Neural cell (in vitro differentiated cells): Measurements from ENCODE around the gene NAMPT.

Source experiments
- CTCF ChIP-seq: fragments of 450-650 bp; IDR thresholded peaks from 2 replicates; pipeline ENCODE4 v1.5.1; 2014; ENCODE audit warnings: antibody characterized with exemption, mild to moderate bottlenecking, moderate library complexity; ENCODE audit not compliant: poor library complexity, severe bottlenecking
- EZH2 ChIP-seq: fragments of 200-600, 300-800 bp; shearing (Covaris generic), sonication (generic); IDR thresholded peaks from 2 replicates; pipeline ENCODE4 v1.6.1; 2014; ENCODE audit warnings: antibody characterized with exemption, low read length, borderline replicate concordance, mild to moderate bottlenecking; ENCODE audit not compliant: insufficient read depth, poor library complexity, severe bottlenecking
- POLR2AphosphoS5 ChIP-seq: IDR thresholded peaks from 2 replicates; pipeline ENCODE4 v1.6.1; 2012
- SMC3 ChIP-seq: fragments of 450-650 bp; conservative IDR thresholded peaks from 2 replicates; pipeline ENCODE4 v1.6.1; 2014; ENCODE audit warnings: antibody characterized with exemption, mild to moderate bottlenecking, moderate library complexity; ENCODE audit not compliant: poor library complexity
- TAF1 ChIP-seq: IDR thresholded peaks from 2 replicates; pipeline ENCODE4 v1.6.1; 2012; ENCODE audit warnings: low read depth
- TF ChIP-seq, protein P1 (sequence below): IDR thresholded peaks from 2 replicates; pipeline ENCODE4 v1.6.1; 2012; ENCODE audit warnings: borderline replicate concordance

DNA sequence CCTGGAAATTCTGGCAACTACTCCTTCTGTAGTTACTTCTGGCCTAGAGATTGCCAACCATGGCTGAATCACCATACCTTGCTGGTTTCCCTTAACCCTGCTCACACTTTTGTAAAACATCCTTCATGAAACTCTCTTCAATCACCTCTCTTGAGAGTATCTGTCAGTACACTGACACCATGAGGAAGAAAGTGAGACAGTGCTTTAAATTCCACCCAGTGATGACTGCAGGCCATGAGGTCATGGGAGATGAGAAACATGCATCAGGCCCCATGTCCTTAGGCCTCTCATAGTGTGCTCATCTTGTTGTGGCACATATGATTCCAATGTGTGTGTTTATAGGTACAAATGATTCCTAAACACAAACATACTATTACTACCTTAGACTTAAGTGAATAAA lies 24.6 kb upstream of the NAMPT start:
- TF ChIP-seq, protein P1, sequence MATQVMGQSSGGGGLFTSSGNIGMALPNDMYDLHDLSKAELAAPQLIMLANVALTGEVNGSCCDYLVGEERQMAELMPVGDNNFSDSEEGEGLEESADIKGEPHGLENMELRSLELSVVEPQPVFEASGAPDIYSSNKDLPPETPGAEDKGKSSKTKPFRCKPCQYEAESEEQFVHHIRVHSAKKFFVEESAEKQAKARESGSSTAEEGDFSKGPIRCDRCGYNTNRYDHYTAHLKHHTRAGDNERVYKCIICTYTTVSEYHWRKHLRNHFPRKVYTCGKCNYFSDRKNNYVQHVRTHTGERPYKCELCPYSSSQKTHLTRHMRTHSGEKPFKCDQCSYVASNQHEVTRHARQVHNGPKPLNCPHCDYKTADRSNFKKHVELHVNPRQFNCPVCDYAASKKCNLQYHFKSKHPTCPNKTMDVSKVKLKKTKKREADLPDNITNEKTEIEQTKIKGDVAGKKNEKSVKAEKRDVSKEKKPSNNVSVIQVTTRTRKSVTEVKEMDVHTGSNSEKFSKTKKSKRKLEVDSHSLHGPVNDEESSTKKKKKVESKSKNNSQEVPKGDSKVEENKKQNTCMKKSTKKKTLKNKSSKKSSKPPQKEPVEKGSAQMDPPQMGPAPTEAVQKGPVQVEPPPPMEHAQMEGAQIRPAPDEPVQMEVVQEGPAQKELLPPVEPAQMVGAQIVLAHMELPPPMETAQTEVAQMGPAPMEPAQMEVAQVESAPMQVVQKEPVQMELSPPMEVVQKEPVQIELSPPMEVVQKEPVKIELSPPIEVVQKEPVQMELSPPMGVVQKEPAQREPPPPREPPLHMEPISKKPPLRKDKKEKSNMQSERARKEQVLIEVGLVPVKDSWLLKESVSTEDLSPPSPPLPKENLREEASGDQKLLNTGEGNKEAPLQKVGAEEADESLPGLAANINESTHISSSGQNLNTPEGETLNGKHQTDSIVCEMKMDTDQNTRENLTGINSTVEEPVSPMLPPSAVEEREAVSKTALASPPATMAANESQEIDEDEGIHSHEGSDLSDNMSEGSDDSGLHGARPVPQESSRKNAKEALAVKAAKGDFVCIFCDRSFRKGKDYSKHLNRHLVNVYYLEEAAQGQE, result no peak
- TF ChIP-seq CTCF, result no peak
- TF ChIP-seq POLR2AphosphoS5, result no peak
- TF ChIP-seq SMC3, result no peak
- no peak for TF ChIP-seq EZH2
- TF ChIP-seq TAF1, result no peak
